SK-N-MC (cell line): ENCODE data around the gene CYB5R3.

ENCODE experiments used
- EZH2 ChIP-seq: fragments of 200-600 bp; sonication (generic); IDR thresholded peaks from one replicate; pipeline ENCODE4 v1.6.1; 2017; ENCODE audit warnings: antibody characterized with exemption
- FOXP2 ChIP-seq: optimal IDR thresholded peaks from 2 replicates; pipeline ENCODE3; 2011; ENCODE audit warnings: mild to moderate bottlenecking, moderate library complexity; ENCODE audit not compliant: insufficient read depth; ENCODE audit errors: extremely low read length, control extremely low read depth
- POLR2AphosphoS5 ChIP-seq: IDR thresholded peaks from 2 replicates; pipeline ENCODE4 v1.6.1; 2012; ENCODE audit warnings: mild to moderate bottlenecking, low read depth, low read length, borderline replicate concordance

DNA sequence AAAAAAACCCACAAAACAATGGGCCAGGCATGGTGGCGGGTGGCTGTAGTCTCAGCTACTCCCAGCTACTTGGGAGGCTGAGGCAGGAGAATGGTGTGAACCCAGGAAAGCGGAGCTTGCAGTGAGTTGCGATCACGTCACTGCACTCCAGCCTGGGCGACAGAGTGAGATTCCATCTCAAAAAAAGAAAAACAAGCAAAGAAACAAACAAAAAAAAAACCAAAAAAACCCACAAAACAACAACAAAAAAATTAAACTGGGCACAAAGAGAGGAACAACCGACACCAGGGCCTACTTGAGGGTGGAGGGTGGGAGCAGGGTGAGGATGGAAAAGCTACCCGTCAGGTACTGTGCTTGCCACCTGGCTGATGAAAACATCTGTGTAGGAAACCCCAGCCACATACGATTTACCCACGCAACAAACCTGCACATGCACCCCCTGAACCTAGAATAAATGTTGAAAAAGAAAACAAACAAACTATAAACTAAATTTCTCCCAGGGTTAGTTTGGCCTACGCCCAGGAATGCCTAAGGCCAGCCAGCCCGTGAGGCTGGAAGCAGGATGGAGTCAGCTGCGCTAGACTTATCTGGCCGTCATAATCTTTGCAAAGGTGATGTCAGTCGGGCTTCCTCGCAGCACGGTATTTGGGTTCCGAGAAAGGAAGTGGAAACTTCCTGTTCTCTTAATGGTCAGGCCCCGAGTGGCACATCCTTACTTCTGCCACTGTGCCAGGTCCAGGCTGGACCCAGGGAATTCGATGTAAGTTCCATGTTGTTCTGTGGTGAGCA lies 21.9 kb upstream of the CYB5R3 start:
- TF ChIP-seq POLR2AphosphoS5 = no peak
- no peak for TF ChIP-seq EZH2
- no peak for TF ChIP-seq FOXP2
